ENCODE results near the gene VSTM1.
A peak's percentile ranks its signal among the peaks of the same experiment; 100 is the strongest.

VSTM1 gene, protein sequence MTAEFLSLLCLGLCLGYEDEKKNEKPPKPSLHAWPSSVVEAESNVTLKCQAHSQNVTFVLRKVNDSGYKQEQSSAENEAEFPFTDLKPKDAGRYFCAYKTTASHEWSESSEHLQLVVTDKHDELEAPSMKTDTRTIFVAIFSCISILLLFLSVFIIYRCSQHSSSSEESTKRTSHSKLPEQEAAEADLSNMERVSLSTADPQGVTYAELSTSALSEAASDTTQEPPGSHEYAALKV

DNA sequence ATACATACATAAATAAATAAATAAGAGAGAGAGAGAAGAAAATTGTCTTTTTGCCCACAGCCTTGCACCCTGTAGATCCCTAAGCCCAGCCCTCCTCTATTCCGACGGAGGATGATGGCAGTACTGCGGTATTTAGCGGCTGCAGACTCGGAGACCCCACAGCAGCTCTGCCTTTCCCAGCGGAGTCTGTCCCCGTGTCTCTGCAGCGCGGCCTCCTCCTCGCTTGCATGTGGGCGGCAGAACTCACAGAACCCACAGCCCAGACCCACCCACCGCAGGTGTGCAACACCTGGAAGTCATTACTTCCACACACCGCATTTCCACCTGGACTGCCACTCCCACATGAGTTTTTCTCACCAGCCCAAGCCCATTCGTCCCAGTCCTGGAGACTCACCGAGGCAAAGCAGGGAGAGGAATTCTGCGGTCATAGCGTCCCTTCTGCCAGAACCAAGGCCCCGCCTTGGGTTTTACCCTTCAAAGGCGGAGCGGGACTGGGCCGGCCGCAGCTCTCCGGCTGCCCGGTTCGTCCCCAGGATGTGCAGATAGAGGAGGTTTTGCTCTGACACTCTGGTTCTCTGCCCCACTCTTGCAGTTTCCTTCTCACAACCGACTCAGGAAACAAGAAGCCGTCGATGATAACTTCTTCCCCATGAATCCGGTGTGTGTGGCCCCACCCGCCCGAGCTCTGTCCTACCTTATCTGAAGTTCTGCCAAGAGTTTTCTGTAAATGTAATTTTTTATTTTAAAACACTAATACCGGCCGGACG is at the start of gene VSTM1:
VSTM1 (minus strand) TSS at position 548 of the 767 bp plus-strand sequence; CDS start at position 428, 120 bp downstream.
- FAIRE-seq, result no peak
- TF ChIP-seq, protein P1, sequence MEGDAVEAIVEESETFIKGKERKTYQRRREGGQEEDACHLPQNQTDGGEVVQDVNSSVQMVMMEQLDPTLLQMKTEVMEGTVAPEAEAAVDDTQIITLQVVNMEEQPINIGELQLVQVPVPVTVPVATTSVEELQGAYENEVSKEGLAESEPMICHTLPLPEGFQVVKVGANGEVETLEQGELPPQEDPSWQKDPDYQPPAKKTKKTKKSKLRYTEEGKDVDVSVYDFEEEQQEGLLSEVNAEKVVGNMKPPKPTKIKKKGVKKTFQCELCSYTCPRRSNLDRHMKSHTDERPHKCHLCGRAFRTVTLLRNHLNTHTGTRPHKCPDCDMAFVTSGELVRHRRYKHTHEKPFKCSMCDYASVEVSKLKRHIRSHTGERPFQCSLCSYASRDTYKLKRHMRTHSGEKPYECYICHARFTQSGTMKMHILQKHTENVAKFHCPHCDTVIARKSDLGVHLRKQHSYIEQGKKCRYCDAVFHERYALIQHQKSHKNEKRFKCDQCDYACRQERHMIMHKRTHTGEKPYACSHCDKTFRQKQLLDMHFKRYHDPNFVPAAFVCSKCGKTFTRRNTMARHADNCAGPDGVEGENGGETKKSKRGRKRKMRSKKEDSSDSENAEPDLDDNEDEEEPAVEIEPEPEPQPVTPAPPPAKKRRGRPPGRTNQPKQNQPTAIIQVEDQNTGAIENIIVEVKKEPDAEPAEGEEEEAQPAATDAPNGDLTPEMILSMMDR (IDR thresholded peaks at IDR 0.05; ENCODE audit: insufficient read depth, missing control alignments), result no peak
- DNase-seq (ENCODE audit: insufficient read length, low spot score), result no peak

DNA sequence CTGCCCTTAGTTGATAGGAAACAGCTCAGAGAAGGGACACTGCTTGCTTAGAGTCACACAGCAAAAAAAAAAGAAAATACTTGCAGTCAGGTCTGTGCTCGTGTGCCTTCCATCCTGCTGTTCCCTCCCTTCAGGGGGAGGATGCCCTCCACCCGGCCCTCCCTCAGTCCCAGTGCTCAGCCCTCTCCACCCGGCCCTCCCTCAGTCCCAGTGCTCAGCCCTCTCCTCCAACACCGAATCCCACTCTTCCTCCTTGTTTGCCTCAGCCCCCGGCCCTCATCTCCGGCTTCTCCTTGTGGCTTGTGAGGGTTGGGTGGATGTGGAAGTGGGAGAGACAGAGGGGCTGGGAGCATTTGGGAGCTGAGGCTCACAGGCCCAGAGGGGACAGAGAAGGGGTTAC is 46.0 kb upstream of the VSTM1 start:
- DNase-seq (ENCODE audit: insufficient read length, low spot score) (no peak), FAIRE-seq (no peak)
- TF ChIP-seq, protein P1 (IDR thresholded peaks at IDR 0.05; ENCODE audit: insufficient read depth, missing control alignments), result no peak

DNA sequence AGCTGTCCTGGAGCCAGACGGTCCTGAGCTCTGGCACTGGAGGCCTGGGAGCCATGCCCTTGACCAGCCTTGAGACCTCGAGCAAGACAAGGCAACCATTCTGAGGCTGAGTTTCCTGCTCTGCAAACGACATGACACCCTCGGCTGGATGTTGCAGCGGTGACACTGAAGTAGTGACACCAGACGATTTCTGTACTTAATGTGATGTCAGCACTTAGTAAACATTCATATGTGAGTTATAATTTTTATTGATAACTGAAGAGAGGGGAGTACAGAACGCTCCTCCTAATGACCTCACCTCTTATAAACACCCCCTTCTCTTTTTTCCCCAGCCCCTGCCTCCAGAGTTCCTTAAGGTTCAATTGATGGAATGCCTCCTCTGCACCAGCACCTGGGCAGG is 44.8 kb upstream of the VSTM1 start:
- TF ChIP-seq, protein P1 (IDR thresholded peaks at IDR 0.05; ENCODE audit: insufficient read depth, missing control alignments), result no peak
- DNase-seq (ENCODE audit: insufficient read length, low spot score) (no peak), FAIRE-seq (no peak)

DNA sequence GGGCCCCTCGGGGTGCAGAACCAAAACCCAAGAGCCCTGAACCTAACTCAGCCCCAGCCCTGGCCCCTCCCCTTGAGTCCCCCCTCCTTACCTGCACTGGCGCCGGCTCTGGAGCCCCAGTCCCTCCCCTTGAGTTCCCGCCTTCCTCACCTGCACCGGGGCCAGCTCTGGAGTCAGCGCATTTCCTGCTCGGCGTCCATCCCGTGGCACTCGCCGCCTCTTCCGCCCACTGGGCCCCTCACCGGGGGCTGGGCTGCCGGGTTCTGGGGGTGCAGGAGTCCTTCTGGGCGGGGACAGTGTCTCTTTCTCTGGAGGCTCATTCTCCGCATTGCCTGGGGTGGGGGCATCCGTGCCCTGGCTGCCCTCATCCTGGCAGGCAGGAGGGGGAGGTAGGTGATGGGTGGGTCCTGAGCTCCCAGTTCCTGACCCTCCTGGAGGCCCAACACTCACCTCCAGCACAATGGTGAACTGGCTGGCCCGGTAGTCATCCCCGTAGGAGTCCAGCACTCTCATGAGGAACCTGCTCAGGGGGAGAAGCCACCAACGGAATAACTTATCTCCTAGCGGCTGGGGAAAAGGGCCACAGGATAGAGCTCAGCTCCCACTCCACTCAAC is 44.3 kb upstream of the VSTM1 start:
- TF ChIP-seq, protein P1 (IDR thresholded peaks at IDR 0.05; ENCODE audit: insufficient read depth, missing control alignments), result no peak
- FAIRE-seq, result no peak
- no peak for DNase-seq (ENCODE audit: insufficient read length, low spot score)

DNA sequence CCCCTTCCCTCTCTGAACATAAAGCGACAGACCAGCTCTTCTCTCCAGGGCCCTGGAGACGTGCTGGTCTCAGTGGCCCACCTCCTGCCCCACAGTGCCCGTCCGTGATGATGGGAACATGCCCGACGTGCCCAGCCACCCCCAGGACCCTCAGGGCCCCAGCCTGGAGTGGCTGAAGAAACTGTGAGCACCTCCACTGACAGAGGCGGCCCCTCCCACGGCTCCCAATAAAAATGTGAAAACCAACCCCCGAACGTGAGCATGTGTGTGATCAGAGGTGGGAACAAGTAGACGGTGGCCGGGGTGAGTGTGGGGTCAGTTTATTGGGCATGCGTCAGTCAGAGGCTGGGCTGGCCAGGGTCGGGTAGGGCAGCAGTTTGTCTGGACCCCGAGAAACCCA is 43.0 kb upstream of the VSTM1 start:
- no peak for FAIRE-seq
- no peak for DNase-seq (ENCODE audit: insufficient read length, low spot score)
- TF ChIP-seq, protein P1 (IDR thresholded peaks at IDR 0.05; ENCODE audit: insufficient read depth, missing control alignments), result no peak

DNA sequence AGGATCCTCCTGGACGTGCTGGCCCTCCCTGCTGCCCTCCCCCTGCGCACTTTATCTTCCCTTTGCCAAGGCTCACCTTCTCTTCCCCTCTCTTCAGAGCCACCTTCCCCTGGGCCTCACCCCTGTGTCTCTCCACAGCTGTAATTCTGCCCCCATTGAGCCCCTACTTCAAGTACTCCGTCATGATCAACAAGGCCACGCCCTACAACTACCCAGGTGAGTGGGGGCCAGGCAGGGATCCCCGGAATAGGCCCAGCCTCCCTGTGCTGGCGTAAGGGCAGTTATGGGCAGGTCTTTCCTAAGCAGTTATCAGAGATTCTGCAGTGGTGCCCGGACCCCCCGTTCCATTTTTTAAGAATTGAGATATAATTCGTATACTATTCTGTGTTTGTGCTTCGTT is 42.1 kb upstream of the VSTM1 start:
- TF ChIP-seq, protein P1 (IDR thresholded peaks at IDR 0.05; ENCODE audit: insufficient read depth, missing control alignments), result no peak
- FAIRE-seq (no peak), DNase-seq (ENCODE audit: insufficient read length, low spot score) (peak; percentile 7)
